Measurements from ENCODE around the gene MOK.

DNA sequence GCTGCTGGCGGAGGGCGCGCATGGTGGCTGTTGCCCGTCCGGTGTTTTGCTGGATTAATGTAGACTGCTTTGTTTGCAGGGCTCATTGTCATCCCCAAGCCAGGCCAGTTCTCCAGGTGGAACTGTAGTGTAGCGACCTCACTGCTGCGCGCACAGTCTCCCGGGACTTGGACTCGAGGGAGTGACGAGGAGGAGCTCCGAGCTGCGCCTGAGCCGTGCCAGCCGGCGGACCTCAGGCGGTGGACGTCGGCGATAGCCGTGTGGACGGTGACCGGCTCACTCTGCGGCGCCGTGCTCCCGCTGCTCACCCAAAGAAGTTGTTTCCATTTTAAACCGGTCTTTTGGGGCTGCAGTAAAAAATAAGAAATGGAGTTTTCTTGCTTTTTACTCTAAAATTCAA lies 82.2 kb downstream of the MOK start:
- TF ChIP-seq, protein P1, sequence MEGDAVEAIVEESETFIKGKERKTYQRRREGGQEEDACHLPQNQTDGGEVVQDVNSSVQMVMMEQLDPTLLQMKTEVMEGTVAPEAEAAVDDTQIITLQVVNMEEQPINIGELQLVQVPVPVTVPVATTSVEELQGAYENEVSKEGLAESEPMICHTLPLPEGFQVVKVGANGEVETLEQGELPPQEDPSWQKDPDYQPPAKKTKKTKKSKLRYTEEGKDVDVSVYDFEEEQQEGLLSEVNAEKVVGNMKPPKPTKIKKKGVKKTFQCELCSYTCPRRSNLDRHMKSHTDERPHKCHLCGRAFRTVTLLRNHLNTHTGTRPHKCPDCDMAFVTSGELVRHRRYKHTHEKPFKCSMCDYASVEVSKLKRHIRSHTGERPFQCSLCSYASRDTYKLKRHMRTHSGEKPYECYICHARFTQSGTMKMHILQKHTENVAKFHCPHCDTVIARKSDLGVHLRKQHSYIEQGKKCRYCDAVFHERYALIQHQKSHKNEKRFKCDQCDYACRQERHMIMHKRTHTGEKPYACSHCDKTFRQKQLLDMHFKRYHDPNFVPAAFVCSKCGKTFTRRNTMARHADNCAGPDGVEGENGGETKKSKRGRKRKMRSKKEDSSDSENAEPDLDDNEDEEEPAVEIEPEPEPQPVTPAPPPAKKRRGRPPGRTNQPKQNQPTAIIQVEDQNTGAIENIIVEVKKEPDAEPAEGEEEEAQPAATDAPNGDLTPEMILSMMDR (IDR thresholded peaks at IDR 0.05), result no peak
- no peak for TF ChIP-seq POLR2A (IDR thresholded peaks at IDR 0.05)

Measured in uterus (tissue), 2 donors.